ENCODE data around the gene GRAMD4.

The GRAMD4 gene

GRCh38 chr22:46619830-46620501 is at the start of gene GRAMD4:
TSS of gene GRAMD4 (plus strand) at chr22:46620386. CDS start at chr22:46626800, 6,414 bp downstream.
- no peak for TF ChIP-seq CTCF (IDR thresholded peaks at IDR 0.05; ENCODE audit: insufficient read depth, missing control alignments)
- DNase-seq (ENCODE audit: insufficient read length, low spot score) (peak; percentile 57), FAIRE-seq (no peak)

- no peak for TF ChIP-seq CTCF (IDR thresholded peaks at IDR 0.05; ENCODE audit: insufficient read depth, missing control alignments)
- no peak for DNase-seq (ENCODE audit: insufficient read length, low spot score)
- no peak for FAIRE-seq
Measured at GRCh38 chr22:46571642-46572250, 48.4 kb upstream of the GRAMD4 start.

GRCh38 chr22:46572911-46573780 is 47.0 kb upstream of the GRAMD4 start:
- FAIRE-seq = no peak
- no peak for TF ChIP-seq CTCF (IDR thresholded peaks at IDR 0.05; ENCODE audit: insufficient read depth, missing control alignments)
- no peak for DNase-seq (ENCODE audit: insufficient read length, low spot score)

GRCh38 chr22:46573781-46574437 is 46.3 kb upstream of the GRAMD4 start:
- DNase-seq (ENCODE audit: insufficient read length, low spot score) (no peak), FAIRE-seq (no peak)
- no peak for TF ChIP-seq CTCF (IDR thresholded peaks at IDR 0.05; ENCODE audit: insufficient read depth, missing control alignments)

- TF ChIP-seq CTCF (IDR thresholded peaks at IDR 0.05; ENCODE audit: insufficient read depth, missing control alignments) = no peak
- DNase-seq (ENCODE audit: insufficient read length, low spot score) (no peak), FAIRE-seq (no peak)
Measured at GRCh38 chr22:46574438-46574992, 45.7 kb upstream of the GRAMD4 start.

- FAIRE-seq (no peak), DNase-seq (ENCODE audit: insufficient read length, low spot score) (no peak)
- TF ChIP-seq CTCF (IDR thresholded peaks at IDR 0.05; ENCODE audit: insufficient read depth, missing control alignments) = no peak
Measured at GRCh38 chr22:46574993-46575910, 44.9 kb upstream of the GRAMD4 start.
